AML-193 (cell line): ENCODE data around the gene FN3K.

Experiments
- DNase-seq, 2 experiments: peaks; one replicate each; lab custom pipeline; 2025; lab: John Stamatoyannopoulos, UW

The FN3K gene

GRCh38 chr17:82795615-82796014 is 60.2 kb downstream of the FN3K start:
- no peak for DNase-seq

DNA sequence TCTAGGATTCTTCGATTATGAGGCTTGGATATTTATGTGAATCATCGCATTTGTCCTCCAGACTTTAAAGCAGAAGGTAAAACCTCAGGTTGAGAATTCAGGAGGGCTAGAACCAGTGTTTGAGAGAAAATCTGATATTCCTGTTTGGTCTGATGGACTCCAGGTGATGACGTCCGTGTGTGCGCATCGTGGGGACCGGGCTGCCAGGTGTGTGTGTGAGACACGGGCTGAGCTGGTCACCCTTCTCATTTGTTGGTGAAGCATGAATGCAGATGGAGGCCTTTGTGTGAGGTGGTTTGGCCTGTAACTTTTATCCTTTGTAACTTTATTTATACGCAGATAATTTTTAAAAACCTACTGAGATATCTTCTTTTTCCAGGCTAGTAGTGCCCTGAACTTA is 61.6 kb downstream of the FN3K start:
- DNase-seq, result no peak

DNA sequence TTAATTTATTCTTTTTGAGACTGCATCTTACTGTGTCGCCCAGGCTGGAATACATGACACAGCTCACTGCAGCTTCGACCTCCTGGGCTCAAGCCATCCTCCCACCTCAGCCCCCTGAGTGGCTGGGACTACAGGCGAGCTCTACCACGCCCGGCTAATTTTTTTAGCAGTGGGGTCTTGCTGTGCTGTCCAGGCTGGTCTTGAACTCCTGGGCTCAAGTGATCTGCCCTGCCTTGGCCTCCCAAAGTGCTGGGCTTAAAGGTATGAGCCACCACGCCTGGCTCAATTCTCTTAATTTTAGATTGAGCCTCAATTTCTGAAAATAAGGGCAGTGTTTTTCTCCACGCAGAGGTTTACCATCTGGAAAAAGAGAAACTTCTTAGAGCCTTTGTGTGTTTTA is 63.3 kb downstream of the FN3K start:
- DNase-seq, result no peak

- DNase-seq, result no peak
Observed at GRCh38 chr17:82799591-82799990, 64.2 kb downstream of the FN3K start.
